Posterior cingulate gyrus (tissue), 11 donors: ENCODE data around the gene GEMIN2.
"Not testable (repeated sequence)": the region's sequence is repeated elsewhere in the genome, so short reads cannot be mapped to it uniquely, and the experiment has no call there.

Source experiments
- DNase-seq, 10 donors: peaks; one replicate each; pipeline versions ENCODE4 v3.0.0 to v3.0.0-alpha.2; 2020 to 2021; ENCODE audit warnings: mixed read lengths in 3 of 10
- intact Hi-C: fragments of 100-400 bp; cut with DNase I; formaldehyde crosslinking; loops from one replicate; pipeline ENCODE4 v1.15.1; 2023

Gene GEMIN2

GRCh38 chr14:39108791-39109190, 5.3 kb upstream of the GEMIN2 start:
- intact Hi-C loops: loop anchor here (5.0 kb wide), 1 partner anchor 259 kb away; no protein-coding TSS in a partner anchor
- no peak for DNase-seq

- intact Hi-C loops: loop anchor here (5.0 kb wide), 2 partner anchors 157 to 257 kb away; no protein-coding TSS in a partner anchor
These were observed 4.0 kb upstream of the GEMIN2 start for GRCh38 chr14:39109893-39110715.

GRCh38 chr14:39113685-39114072, 444 bp upstream of the GEMIN2 start:
- no peak for DNase-seq
- intact Hi-C loops: loop anchor here (2.0 to 5.0 kb wide), 2 partner anchors 61 to 154 kb away; partner anchors contain the start of gene PNN

More at GRCh38 chr14:39109893-39110715, 4.0 kb upstream of the GEMIN2 start:
- no peak for DNase-seq

GRCh38 chr14:39122330-39123138, 8.4 kb downstream of the GEMIN2 start:
- DNase-seq: no peak
- intact Hi-C loops: no loop called here

- intact Hi-C loops, DNase-seq: not testable (repeated sequence)
These were observed 23.7 kb downstream of the GEMIN2 start for GRCh38 chr14:39137835-39138234.

- intact Hi-C loops: no loop called here
- DNase-seq: no peak
These were observed 24.3 kb downstream of the GEMIN2 start for GRCh38 chr14:39138440-39138839.

- intact Hi-C loops: no loop called here
- DNase-seq: no peak
These were observed 26.0 kb downstream of the GEMIN2 start for GRCh38 chr14:39140170-39140569.

- intact Hi-C loops, DNase-seq: not testable (repeated sequence)
These were observed 27.5 kb downstream of the GEMIN2 start for GRCh38 chr14:39141623-39142022.

- intact Hi-C loops, DNase-seq: not testable (repeated sequence)
These were observed 29.1 kb downstream of the GEMIN2 start for GRCh38 chr14:39143226-39143625.

- DNase-seq: no peak
- intact Hi-C loops: no loop called here
These were observed 31.3 kb downstream of the GEMIN2 start for GRCh38 chr14:39145266-39145966.

- intact Hi-C loops: no loop called here
These were observed 40.6 kb downstream of the GEMIN2 start for GRCh38 chr14:39154594-39155189.

GRCh38 chr14:39157491-39157890, 43.4 kb downstream of the GEMIN2 start:
- DNase-seq: no peak
- intact Hi-C loops: no loop called here

More at GRCh38 chr14:39154594-39155189, 40.6 kb downstream of the GEMIN2 start:
- no peak for DNase-seq

GRCh38 chr14:39158222-39158858, 44.2 kb downstream of the GEMIN2 start:
- DNase-seq: no peak
- intact Hi-C loops: no loop called here

- intact Hi-C loops: no loop called here
- no peak for DNase-seq
These were observed 46.4 kb downstream of the GEMIN2 start for GRCh38 chr14:39160494-39160893.

- intact Hi-C loops: not testable (repeated sequence)
These were observed 53.7 kb downstream of the GEMIN2 start for GRCh38 chr14:39167797-39168320.

GRCh38 chr14:39168591-39168990, 54.5 kb downstream of the GEMIN2 start:
- intact Hi-C loops: no loop called here
- DNase-seq: no peak

More at GRCh38 chr14:39167797-39168320, 53.7 kb downstream of the GEMIN2 start:
- DNase-seq: not testable (repeated sequence)

- intact Hi-C loops: no loop called here
- no peak for DNase-seq
These were observed 55.4 kb downstream of the GEMIN2 start for GRCh38 chr14:39169541-39169900.

- no peak for DNase-seq
- intact Hi-C loops: no loop called here
These were observed 59.1 kb downstream of the GEMIN2 start for GRCh38 chr14:39173198-39173597.
